T-helper 17 cell (primary cell): Measurements from ENCODE around the gene IRF7. TPM values are rescaled to one million over a fixed set of nuclear protein-coding genes. Genes with fewer than 3 reads are reported as not detected.
A peak's percentile ranks its signal among the peaks of the same experiment; 100 is the strongest.

ENCODE experiments used
- ATAC-seq: fragments of 150-1000 bp; cut with Tn5 transposase; 2 replicates; pipeline ENCODE4 v1.10.0; 2021; ENCODE audit warnings: mild to moderate bottlenecking, moderate library complexity
- DNase-seq, 3 donors: peaks; one replicate each; pipeline versions ENCODE4 v3.0.0 to v3.0.0-alpha.2; 2020 to 2021
- H3K9me3 ChIP-seq: one replicate; pipeline ENCODE4 v1.7.0; 2013; ENCODE audit warnings: low read length, mild to moderate bottlenecking; ENCODE audit not compliant: control insufficient read depth, poor library complexity, severe bottlenecking
- H3K27ac Mint-ChIP-seq: one replicate; pipeline ENCODE4 v1.8.0; 2022; ENCODE audit warnings: mild to moderate bottlenecking, moderate library complexity, mixed read lengths
- H3K27me3 Mint-ChIP-seq: one replicate; pipeline ENCODE4 v1.8.0; 2022; ENCODE audit warnings: mixed read lengths
- H3K36me3 Mint-ChIP-seq: one replicate; pipeline ENCODE4 v1.8.0; 2022; ENCODE audit warnings: low read depth, mixed read lengths
- H3K4me1 Mint-ChIP-seq: one replicate; pipeline ENCODE4 v1.8.0; 2022; ENCODE audit warnings: mild to moderate bottlenecking, mixed read lengths
- H3K4me3 Mint-ChIP-seq: one replicate; pipeline ENCODE4 v1.8.0; 2022; ENCODE audit warnings: mild to moderate bottlenecking, moderate library complexity, mixed read lengths
- total RNA-seq, 4 donors: library from RNA in 2 of 4; stranded (reverse) in 2 of 4; gene quantifications; one replicate each; pipeline ENCODE4 v1.2.3 and lab custom pipeline; 2022 to 2026

The IRF7 gene
- total RNA-seq, 2 donors from 2014 or later, result 40.3 to 44.0 TPM

GRCh38 chr11:612961-613300 is 2.8 kb downstream of the IRF7 start:
- peaks cover 13% of the 10 kb centered on the region for H3K4me1 Mint-ChIP-seq
- H3K36me3 Mint-ChIP-seq, result no peaks in the 10 kb centered on the region
- no peaks in the 10 kb centered on the region for H3K27me3 Mint-ChIP-seq
- no peak for ATAC-seq
- H3K4me3 Mint-ChIP-seq, result no peak overlapping the region
- H3K9me3 ChIP-seq, result no peaks in the 10 kb centered on the region
- no peak for DNase-seq
- no peak overlapping the region for H3K27ac Mint-ChIP-seq

DNA sequence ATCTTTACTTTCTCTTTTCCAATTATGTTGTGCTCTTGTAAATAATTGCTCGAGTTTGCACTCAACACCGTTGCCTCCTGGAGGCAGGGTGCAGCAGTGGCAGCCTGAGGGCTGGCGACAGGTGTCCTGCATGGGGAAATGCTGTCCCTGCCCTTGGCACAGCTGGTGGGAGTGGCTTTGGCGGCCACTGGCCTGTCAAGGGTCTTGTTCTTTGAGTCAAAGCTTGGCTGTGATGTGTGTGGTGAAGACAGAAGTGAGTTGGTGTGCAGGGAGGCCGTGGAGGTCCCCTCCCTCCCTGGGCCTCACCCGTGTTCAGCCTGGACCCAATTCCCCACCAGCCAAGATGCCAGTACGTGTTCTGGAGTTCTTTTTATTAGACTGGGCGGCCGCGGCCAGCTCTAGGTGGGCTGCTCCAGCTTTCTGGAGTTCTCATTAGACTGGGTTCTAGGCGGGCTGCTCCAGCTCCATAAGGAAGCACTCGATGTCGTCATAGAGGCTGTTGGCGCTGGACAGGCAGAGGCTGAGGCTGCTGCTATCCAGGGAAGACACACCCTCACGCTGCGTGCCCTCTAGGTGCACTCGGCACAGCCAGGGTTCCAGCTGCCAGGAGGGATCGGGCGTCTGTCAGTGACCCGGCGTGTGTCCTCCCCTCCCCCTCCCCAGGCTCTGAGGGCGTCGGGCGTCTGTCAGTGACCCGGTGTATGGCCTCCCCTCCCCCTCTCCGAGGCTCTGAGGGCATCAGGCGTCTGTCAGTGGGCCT is 3.4 kb downstream of the IRF7 start:
- no peaks in the 10 kb centered on the region for H3K36me3 Mint-ChIP-seq
- DNase-seq (no peak), ATAC-seq (no peak)
- H3K9me3 ChIP-seq, result no peaks in the 10 kb centered on the region
- H3K27me3 Mint-ChIP-seq, result no peaks in the 10 kb centered on the region
- H3K27ac Mint-ChIP-seq, result peak overlapping the region; percentile 73
- H3K4me3 Mint-ChIP-seq, result no peak overlapping the region
- peaks cover 13% of the 10 kb centered on the region for H3K4me1 Mint-ChIP-seq

GRCh38 chr11:611001-611996 is 4.5 kb downstream of the IRF7 start:
- Mint-ChIP-seq H3K27me3 (no peaks in the 10 kb centered on the region), H3K4me3 (peak overlapping the region; percentile 21), H3K4me1 (peaks cover 13% of the 10 kb centered on the region), H3K36me3 (no peaks in the 10 kb centered on the region), H3K27ac (peak overlapping the region; percentile 73)
- ATAC-seq, result no peak
- no peak for DNase-seq
- no peaks in the 10 kb centered on the region for H3K9me3 ChIP-seq

- Mint-ChIP-seq H3K27ac (no peak overlapping the region), H3K36me3 (no peaks in the 10 kb centered on the region), H3K4me3 (no peak overlapping the region), H3K27me3 (no peaks in the 10 kb centered on the region), H3K4me1 (peaks cover 10% of the 10 kb centered on the region)
- no peak for ATAC-seq
- no peaks in the 10 kb centered on the region for H3K9me3 ChIP-seq
- DNase-seq, result no peak
These were observed 5.5 kb downstream of the IRF7 start for GRCh38 chr11:610146-610801.

- Mint-ChIP-seq H3K27ac (no peak overlapping the region), H3K27me3 (no peaks in the 10 kb centered on the region), H3K36me3 (no peaks in the 10 kb centered on the region), H3K4me1 (peaks cover 10% of the 10 kb centered on the region), H3K4me3 (no peak overlapping the region)
- no peak for DNase-seq
- H3K9me3 ChIP-seq, result no peaks in the 10 kb centered on the region
- no peak for ATAC-seq
These were observed 6.4 kb downstream of the IRF7 start for GRCh38 chr11:609341-609811.

DNA sequence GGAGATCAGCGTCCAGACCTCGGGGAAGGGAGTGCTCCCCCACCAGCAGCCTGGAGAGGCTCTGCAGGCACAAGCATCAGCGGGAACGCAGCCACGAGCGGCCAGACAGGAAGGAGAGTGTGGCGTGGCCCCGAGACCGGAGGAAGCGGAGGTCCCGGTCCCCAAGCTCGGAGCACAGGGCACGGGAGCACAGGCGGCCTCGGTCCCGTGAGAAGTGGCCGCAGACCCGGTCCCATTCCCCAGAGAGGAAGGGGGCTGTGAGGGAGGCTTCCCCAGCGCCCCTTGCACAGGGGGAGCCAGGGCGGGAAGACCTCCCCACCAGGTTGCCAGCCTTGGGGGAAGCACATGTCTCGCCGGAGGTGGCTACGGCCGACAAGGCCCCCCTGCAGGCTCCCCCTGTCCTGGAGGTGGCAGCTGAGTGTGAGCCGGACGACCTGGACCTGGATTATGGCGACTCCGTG is 6.9 kb downstream of the IRF7 start:
- H3K9me3 ChIP-seq, result no peaks in the 10 kb centered on the region
- DNase-seq, result no peak
- H3K36me3 Mint-ChIP-seq, result no peaks in the 10 kb centered on the region
- no peak overlapping the region for H3K27ac Mint-ChIP-seq
- H3K27me3 Mint-ChIP-seq, result no peaks in the 10 kb centered on the region
- H3K4me1 Mint-ChIP-seq, result peaks cover 5% of the 10 kb centered on the region
- no peak overlapping the region for H3K4me3 Mint-ChIP-seq
- no peak for ATAC-seq

DNA sequence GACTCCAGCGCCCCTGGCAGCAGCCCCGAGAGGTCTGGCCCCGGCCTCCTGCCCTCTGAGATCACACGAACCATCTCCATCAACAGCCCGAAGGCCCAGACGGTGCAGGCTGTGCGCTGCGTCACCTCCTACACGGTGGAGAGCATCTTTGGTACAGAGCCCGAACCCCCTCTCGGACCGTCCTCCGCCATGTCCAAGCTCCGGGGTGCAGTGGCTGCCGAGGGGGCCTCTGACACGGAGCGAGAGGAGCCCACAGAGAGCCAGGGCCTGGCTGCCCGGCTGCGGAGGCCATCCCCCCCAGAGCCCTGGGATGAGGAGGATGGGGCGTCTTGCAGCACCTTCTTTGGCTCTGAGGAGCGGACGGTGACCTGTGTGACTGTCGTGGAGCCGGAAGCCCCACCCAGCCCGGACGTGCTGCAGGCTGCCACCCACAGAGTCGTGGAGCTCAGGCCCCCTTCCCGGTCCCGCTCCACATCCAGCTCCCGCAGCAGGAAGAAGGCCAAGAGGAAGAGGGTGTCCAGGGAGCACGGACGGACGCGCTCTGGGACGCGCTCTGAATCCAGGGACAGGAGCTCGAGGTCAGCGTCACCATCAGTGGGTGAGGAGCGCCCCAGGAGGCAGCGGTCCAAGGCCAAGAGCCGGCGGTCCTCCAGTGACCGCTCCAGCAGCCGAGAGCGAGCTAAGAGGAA is 7.6 kb downstream of the IRF7 start:
- Mint-ChIP-seq H3K4me3 (no peak overlapping the region), H3K27ac (no peak overlapping the region), H3K27me3 (no peaks in the 10 kb centered on the region), H3K36me3 (no peaks in the 10 kb centered on the region), H3K4me1 (peaks cover 4% of the 10 kb centered on the region)
- no peak for ATAC-seq
- no peaks in the 10 kb centered on the region for H3K9me3 ChIP-seq
- no peak for DNase-seq

DNA sequence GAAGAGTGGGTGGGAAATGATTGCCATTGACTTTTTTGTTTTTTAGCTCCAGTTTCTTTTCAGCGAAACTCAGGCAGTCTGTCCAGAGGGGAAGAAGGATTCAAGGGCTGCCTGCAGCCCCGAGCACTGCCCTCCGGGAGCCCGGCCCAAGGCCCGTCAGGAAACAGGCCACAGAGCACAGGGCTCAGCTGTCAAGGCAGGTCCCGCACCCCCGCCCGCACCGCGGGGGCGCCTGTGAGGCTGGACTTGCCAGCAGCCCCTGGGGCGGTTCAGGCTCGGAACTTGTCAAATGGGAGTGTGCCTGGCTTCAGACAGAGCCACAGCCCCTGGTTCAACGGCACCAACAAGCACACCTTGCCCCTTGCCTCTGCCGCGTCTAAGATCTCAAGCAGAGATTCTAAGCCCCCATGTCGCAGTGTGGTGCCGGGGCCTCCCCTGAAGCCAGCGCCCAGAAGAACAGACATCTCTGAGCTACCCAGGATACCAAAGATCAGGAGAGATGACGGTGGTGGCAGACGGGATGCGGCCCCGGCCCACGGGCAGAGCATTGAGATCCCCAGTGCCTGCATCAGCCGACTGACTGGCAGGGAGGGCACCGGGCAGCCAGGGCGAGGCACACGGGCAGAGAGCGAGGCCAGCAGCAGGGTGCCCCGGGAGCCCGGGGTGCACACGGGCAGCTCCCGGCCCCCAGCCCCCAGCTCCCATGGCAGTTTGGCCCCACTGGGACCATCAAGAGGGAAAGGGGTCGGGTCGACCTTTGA is 8.6 kb downstream of the IRF7 start:
- Mint-ChIP-seq H3K36me3 (no peaks in the 10 kb centered on the region), H3K27me3 (no peaks in the 10 kb centered on the region), H3K4me3 (no peak overlapping the region), H3K4me1 (peaks cover 2% of the 10 kb centered on the region), H3K27ac (no peak overlapping the region)
- ATAC-seq (no peak), DNase-seq (no peak)
- no peaks in the 10 kb centered on the region for H3K9me3 ChIP-seq

DNA sequence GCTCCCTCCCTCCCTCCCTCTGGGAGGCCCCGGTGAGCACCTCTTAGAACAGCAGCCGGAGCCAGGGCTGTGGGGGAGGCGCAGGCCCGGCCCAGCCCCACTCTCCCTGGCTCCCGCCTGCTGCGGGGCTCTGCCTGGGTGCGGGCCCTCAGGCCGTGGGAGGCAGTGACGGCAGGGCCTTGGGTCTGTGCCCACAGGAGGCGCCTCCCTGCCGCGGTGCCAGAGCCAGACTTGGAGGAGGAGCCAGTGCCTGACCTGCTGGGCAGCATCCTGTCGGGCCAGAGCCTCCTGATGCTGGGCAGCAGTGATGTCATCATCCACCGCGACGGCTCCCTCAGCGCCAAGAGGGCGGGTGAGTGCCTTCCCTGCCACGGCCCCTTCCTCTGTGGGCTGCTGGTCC is 9.5 kb downstream of the IRF7 start:
- H3K4me1 Mint-ChIP-seq, result no peaks in the 10 kb centered on the region
- no peak for ATAC-seq
- no peak overlapping the region for H3K27ac Mint-ChIP-seq
- H3K4me3 Mint-ChIP-seq, result no peak overlapping the region
- no peaks in the 10 kb centered on the region for H3K9me3 ChIP-seq
- H3K27me3 Mint-ChIP-seq, result no peaks in the 10 kb centered on the region
- DNase-seq, result no peak
- no peaks in the 10 kb centered on the region for H3K36me3 Mint-ChIP-seq

- no peak overlapping the region for H3K27ac Mint-ChIP-seq
- ATAC-seq, result no peak
- DNase-seq, result no peak
- no peaks in the 10 kb centered on the region for H3K27me3 Mint-ChIP-seq
- H3K4me3 Mint-ChIP-seq, result no peak overlapping the region
- H3K4me1 Mint-ChIP-seq, result no peaks in the 10 kb centered on the region
- H3K9me3 ChIP-seq, result no peaks in the 10 kb centered on the region
- no peaks in the 10 kb centered on the region for H3K36me3 Mint-ChIP-seq
These were observed 10.2 kb downstream of the IRF7 start for GRCh38 chr11:605286-606129.

- ATAC-seq (no peak), DNase-seq (no peak)
- Mint-ChIP-seq H3K27ac (no peak overlapping the region), H3K27me3 (no peaks in the 10 kb centered on the region), H3K4me1 (no peaks in the 10 kb centered on the region), H3K36me3 (no peaks in the 10 kb centered on the region), H3K4me3 (no peak overlapping the region)
- no peaks in the 10 kb centered on the region for H3K9me3 ChIP-seq
These were observed 12.6 kb downstream of the IRF7 start for GRCh38 chr11:603154-603553.
